ENCODE results near the gene IRAK1. TPM values are rescaled to one million over a fixed set of nuclear protein-coding genes. Genes with fewer than 3 reads are reported as not detected.

Gene IRAK1
- total RNA-seq (10 to 100 TPM; 33.2 to 53.2 (median 43.0) TPM), polyA plus RNA-seq (28.2 TPM)
- long read RNA-seq, donor 1, transcript IRAK1-203 (14 exons, 3,666 nt): major isoform, 73 of 158 reads
- long read RNA-seq, donor 1, transcript IRAK1-204 (14 exons, 2,049 nt): minor isoform, 10 of 158 reads
- long read RNA-seq, donor 1, partial matches to known transcripts: 59 of 158 reads
- long read RNA-seq, donor 1, other reads (novel, unspliced or antisense): 14 of 158 reads
- long read RNA-seq, donor 2, transcript IRAK1-203 (14 exons, 3,666 nt): major isoform, 46 of 89 reads
- long read RNA-seq, donor 2, transcript IRAK1-204 (14 exons, 2,049 nt): minor isoform, 6 of 89 reads
- long read RNA-seq, donor 2, partial matches to known transcripts: 24 of 89 reads
- long read RNA-seq, donor 2, other reads (novel, unspliced or antisense): 8 of 89 reads
- long read RNA-seq, donor 3, transcript IRAK1-203 (14 exons, 3,666 nt): major isoform, 18 of 106 reads
- long read RNA-seq, donor 3, partial matches to known transcripts: 72 of 106 reads
- long read RNA-seq, donor 3, other reads (novel, unspliced or antisense): 14 of 106 reads
- long read RNA-seq, donor 4, transcript IRAK1-204 (14 exons, 2,049 nt): minor isoform, 5 of 58 reads
- long read RNA-seq, donor 4, transcript IRAK1-203 (14 exons, 3,666 nt): major isoform, 25 of 58 reads
- long read RNA-seq, donor 4, partial matches to known transcripts: 17 of 58 reads
- long read RNA-seq, donor 4, other reads (novel, unspliced or antisense): 9 of 58 reads

DNA sequence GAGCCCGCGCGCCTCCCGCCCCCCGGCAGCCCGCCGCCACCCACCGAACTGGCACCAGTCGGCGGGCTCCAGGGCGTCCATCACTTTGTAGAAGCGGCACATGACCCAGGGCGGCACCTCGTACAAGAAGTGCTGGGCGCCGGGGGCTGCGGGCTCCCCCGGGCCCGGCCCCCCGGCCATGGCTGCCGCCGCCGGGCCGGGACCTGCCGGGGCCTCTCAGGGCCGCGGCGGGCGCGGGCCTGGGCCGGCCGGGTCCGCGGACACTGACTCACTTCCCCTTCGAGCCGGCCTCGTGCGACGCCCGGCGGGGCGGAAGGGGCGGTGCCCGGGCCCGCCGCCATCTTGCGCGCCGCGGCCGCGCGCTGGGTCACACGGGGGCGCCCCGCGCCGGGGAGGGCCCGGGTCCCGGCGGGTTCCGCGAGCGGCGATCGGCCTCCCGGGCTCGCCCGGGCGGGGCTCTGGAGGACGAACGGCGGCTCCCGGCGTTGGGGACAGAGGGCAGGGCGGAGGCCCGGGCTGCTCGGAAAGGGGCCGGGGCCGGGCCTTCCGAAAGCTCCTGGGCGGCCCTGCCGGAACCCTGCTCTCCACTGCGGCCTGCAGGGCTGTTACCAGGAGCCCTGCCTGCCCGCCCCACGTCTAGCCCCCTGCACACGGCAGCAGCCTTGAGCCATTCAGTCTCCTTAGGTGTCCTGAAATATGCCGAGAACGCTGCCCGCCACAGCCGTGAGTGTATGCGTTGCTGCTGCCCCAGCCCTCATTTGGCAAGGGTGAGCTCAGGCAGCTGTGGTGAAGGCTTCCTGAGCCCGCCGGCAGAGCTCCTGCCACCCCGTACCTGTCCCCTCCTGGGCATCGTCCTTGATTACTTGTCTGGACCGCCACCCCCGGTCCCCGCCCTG, at the start of gene IRAK1:
Gene IRAK1, minus strand, starts transcription at position 270 of the 896 bp plus-strand sequence. Its CDS starts 90 bp downstream, at position 180.
- ATAC-seq (peak; percentile 77 to 85), DNase-seq (peak; percentile 56 to 88 (median 84))
- Histone ChIP-seq H3K4me1 (ENCODE audit: control insufficient read depth, insufficient read depth, low read length) (peaks cover 2% of the 10 kb centered on the region), H3K27ac (ENCODE audit: low read length) (peak within 1 kb of the TSS; percentile 53), H3K27me3 (ENCODE audit: control insufficient read depth, insufficient read depth) (no peaks in the 10 kb centered on the region), H3K4me3 (ENCODE audit: low read length) (peak within 1 kb of the TSS; percentile 81), H3K9me3 (ENCODE audit: control insufficient read depth, low read length) (no peaks in the 10 kb centered on the region)
- WGBS: under 1% methylated on average over 96 of the region's 99 CpGs
- intact Hi-C loops (cut with DNase I): no loop called here

DNA sequence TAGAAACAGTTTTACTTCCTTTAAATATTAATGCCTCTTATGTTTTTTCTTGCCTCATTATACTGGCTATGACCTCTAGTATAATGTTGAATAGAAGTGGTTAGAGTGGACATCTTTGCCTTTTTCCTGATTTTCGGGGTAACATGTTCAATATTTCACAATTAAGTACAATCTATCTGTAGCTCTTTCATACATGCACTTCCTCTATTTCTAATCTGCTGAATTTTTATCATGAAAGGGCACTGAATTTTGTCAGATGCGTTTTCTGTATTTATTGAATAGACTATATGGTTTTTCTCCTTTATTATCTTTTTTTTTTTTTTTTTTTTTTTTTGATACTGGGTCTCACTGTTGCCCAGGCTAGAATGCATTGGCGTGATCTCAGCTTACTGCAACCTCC, 48.9 kb upstream of the IRAK1 start:
- H3K4me3 ChIP-seq (ENCODE audit: low read length): no peak overlapping the region
- peaks cover 11% of the 10 kb centered on the region for H3K4me1 ChIP-seq (ENCODE audit: control insufficient read depth, insufficient read depth, low read length)
- H3K27ac ChIP-seq (ENCODE audit: low read length): no peak overlapping the region
- no peaks in the 10 kb centered on the region for H3K27me3 ChIP-seq (ENCODE audit: control insufficient read depth, insufficient read depth)
- H3K9me3 ChIP-seq (ENCODE audit: control insufficient read depth, low read length): no peaks in the 10 kb centered on the region
- WGBS: 95% methylated on average over 3 of the region's 3 CpGs
- intact Hi-C loops (cut with DNase I): no loop called here
- DNase-seq (no peak), ATAC-seq (no peak)

DNA sequence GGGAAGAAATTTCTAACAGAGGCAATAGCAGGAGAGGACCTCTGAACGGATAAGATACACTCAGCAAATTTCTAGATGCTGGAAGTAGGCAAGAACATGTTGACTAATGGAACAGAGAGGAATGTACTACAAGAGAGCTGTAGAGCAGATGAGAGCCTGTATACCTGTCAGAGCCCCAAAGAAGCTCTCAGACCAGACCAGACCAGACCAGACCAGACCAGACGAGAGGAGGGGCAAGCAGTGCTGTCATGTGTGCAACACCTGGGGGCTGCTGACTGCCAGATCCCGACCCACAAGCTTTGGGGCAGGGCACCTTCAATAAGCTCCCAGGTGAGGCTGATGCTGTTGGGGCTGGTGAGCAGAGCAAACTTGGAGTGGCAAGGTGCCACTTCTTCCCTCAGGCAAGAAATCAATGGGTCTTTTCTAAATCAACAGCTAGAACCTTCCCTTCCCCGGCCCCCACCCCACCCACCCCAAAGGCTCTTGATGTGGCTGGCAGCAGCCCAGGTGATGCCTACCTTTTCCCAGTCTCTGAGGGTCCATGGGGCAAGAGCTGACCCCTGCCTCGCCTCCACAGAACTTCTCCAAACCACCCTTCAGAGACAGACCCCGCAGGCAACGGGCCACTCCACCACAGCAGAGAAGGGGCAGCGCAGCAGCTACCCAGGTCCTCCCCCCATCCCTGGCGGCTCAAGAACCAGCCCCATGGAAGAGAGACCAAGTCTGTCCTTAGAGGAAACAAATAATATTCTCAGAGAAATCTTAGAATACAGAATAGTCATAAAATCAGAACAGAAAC, 45.1 kb upstream of the IRAK1 start:
- ATAC-seq (no peak), DNase-seq (no peak)
- H3K4me3 ChIP-seq (ENCODE audit: low read length): no peak overlapping the region
- peaks cover 20% of the 10 kb centered on the region for H3K4me1 ChIP-seq (ENCODE audit: control insufficient read depth, insufficient read depth, low read length)
- 81% methylated on average over 9 of the region's 9 CpGs for WGBS
- no peaks in the 10 kb centered on the region for H3K27me3 ChIP-seq (ENCODE audit: control insufficient read depth, insufficient read depth)
- H3K27ac ChIP-seq (ENCODE audit: low read length): no peak overlapping the region
- intact Hi-C loops (cut with DNase I): no loop called here
- no peaks in the 10 kb centered on the region for H3K9me3 ChIP-seq (ENCODE audit: control insufficient read depth, low read length)

DNA sequence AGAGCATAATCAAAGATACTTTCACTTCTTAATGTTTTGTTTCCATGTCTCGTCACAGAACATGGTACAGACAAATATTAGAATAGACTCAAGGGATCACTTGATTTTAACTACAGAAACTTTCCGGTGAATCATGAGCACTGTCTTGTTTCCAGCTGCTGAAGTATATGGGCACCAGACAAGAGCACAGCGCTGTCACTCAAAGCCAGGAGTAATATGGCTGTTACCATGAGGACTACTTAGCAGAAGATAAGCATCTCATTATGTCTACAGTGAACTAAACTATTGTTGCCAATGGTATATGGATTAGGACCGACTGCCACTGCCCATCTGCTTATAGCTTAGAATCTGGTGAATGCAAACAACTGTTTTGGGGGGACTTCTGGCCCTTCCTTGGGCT, 43.5 kb upstream of the IRAK1 start:
- H3K27me3 ChIP-seq (ENCODE audit: control insufficient read depth, insufficient read depth): no peaks in the 10 kb centered on the region
- ATAC-seq (no peak), DNase-seq (no peak)
- H3K9me3 ChIP-seq (ENCODE audit: control insufficient read depth, low read length): no peaks in the 10 kb centered on the region
- intact Hi-C loops (cut with DNase I): no loop called here
- no peak overlapping the region for H3K4me3 ChIP-seq (ENCODE audit: low read length)
- 64% methylated on average over 4 of the region's 4 CpGs for WGBS
- no peak overlapping the region for H3K27ac ChIP-seq (ENCODE audit: low read length)
- H3K4me1 ChIP-seq (ENCODE audit: control insufficient read depth, insufficient read depth, low read length): peaks cover 24% of the 10 kb centered on the region

DNA sequence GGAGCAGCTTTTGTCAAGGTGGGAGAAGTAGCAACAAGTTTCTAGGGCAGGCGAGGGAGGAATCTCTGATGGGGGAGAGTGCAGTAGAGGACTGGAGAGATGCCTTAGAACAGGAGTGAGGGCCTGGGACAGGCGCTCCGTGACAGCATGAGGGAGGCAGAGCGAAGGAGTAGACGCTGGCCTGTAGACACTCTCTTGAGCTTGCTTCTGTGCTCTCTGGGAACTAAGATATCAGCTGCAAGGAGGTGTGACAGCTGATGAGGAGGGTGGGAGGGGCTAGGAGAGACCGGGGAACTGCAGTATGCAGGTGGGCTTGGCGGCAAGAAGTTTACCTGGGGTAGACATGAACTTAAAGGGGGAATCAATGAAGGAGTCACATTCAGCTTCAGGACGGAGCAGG, 42.1 kb upstream of the IRAK1 start:
- ATAC-seq: no peak

DNA sequence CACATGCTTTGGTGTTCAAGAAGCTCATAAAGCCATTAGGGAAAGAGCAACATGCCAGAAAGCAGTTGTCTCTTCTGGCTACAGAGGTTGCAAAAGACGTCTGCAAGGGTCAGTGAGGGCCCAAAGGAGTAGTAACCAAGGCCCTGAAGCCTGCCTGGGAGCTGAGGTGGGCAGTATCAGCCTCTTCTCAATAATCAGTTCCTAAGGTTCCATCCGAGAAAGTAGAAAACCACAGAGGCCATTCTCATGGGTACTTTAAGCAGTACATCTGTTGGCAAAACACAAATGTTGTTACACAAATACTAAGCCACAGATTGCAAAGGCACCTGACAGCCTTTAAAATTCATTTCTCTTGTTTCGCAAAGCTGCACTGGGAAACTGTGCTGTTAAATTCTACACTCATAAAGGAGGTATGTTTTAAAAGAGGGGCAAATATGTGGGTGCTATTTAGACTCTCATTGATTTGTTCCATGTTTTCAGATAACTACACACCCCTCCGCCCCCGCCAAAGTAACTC, 40.1 kb upstream of the IRAK1 start:
- no peak overlapping the region for H3K27ac ChIP-seq (ENCODE audit: low read length)
- H3K4me1 ChIP-seq (ENCODE audit: control insufficient read depth, insufficient read depth, low read length): peaks cover 21% of the 10 kb centered on the region
- ATAC-seq (no peak), DNase-seq (no peak)
- no peak overlapping the region for H3K4me3 ChIP-seq (ENCODE audit: low read length)
- intact Hi-C loops (cut with DNase I): no loop called here
- no peaks in the 10 kb centered on the region for H3K27me3 ChIP-seq (ENCODE audit: control insufficient read depth, insufficient read depth)
- H3K9me3 ChIP-seq (ENCODE audit: control insufficient read depth, low read length): no peaks in the 10 kb centered on the region
- WGBS: 73% methylated on average over 5 of the region's 5 CpGs

More for the DNA sequence above, 42.1 kb upstream of the IRAK1 start:
- intact Hi-C loops (cut with DNase I): no loop called here
- H3K4me1 ChIP-seq (ENCODE audit: control insufficient read depth, insufficient read depth, low read length): peaks cover 21% of the 10 kb centered on the region
- WGBS: 67% methylated on average over 8 of the region's 8 CpGs
- no peaks in the 10 kb centered on the region for H3K9me3 ChIP-seq (ENCODE audit: control insufficient read depth, low read length)
- DNase-seq: no peak
- H3K27ac ChIP-seq (ENCODE audit: low read length): no peak overlapping the region
- no peak overlapping the region for H3K4me3 ChIP-seq (ENCODE audit: low read length)
- H3K27me3 ChIP-seq (ENCODE audit: control insufficient read depth, insufficient read depth): no peaks in the 10 kb centered on the region

DNA sequence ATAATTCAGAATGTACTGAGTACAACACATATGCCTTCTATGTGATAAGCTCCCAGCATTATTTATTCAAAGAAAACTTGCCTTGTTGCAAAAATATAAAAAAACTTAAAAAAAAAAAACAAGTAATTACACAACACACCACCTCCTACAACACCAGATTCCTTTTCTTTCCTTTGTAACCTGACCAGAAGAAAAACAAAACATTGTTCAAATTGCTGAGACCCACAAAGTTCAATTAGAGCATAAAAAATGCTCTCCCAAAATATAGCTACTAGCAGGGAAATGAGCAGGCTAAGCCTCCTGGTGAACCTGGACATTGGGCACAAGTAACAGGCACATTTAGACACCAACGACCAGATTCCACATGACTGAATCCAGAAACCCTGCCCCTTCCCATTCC, 39.5 kb upstream of the IRAK1 start:
- peaks cover 18% of the 10 kb centered on the region for H3K4me1 ChIP-seq (ENCODE audit: control insufficient read depth, insufficient read depth, low read length)
- H3K9me3 ChIP-seq (ENCODE audit: control insufficient read depth, low read length): no peaks in the 10 kb centered on the region
- DNase-seq (no peak), ATAC-seq (no peak)
- H3K27me3 ChIP-seq (ENCODE audit: control insufficient read depth, insufficient read depth): no peaks in the 10 kb centered on the region
- no peak overlapping the region for H3K27ac ChIP-seq (ENCODE audit: low read length)
- 6% methylated on average over 1 of the region's 1 CpG for WGBS
- no peak overlapping the region for H3K4me3 ChIP-seq (ENCODE audit: low read length)
- intact Hi-C loops (cut with DNase I): no loop called here

DNA sequence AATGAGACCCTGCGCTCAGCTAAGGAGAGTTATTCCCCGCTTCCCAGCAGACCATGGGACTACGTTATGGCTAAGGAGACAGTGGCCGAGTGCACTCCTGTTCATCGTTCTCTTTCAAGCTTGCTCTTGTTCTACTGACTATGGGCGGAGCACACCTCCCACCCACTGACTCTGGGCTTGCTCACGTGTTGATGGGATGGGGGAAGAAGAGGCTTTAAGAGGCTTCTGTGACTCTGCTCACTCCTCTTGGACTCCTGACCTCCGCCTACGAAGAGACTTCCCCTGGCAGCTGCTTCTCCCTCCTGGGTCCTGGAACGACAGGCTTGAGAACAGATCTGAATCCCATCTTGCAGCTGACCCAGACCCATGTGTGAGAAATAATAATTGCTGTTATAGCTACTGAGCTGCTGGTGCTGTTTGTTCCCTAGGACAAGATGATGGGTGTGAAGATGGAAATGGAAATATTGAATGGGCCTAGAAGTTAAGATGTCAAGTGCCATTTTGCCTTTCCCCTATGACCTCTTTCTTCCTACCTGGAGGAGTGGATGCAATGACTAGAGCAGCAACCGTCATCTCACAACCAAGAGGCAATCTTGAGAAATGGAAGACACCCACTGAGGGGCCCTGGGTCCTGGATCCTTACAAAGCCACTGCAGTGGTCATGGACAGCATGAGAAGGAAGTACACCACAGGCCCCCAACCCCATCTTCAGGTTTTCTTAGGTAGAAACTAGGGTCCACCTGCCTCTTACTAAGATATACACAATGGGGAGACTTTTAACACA, 38.7 kb upstream of the IRAK1 start:
- no peak overlapping the region for H3K4me3 ChIP-seq (ENCODE audit: low read length)
- WGBS: 73% methylated on average over 11 of the region's 11 CpGs
- peak overlapping the region; percentile 4 for H3K27ac ChIP-seq (ENCODE audit: low read length)
- no peak for DNase-seq
- intact Hi-C loops (cut with DNase I): no loop called here
- H3K27me3 ChIP-seq (ENCODE audit: control insufficient read depth, insufficient read depth): no peaks in the 10 kb centered on the region
- ATAC-seq: peak in 1 of 2 donors; percentile 18
- H3K9me3 ChIP-seq (ENCODE audit: control insufficient read depth, low read length): no peaks in the 10 kb centered on the region
- H3K4me1 ChIP-seq (ENCODE audit: control insufficient read depth, insufficient read depth, low read length): peaks cover 16% of the 10 kb centered on the region

DNA sequence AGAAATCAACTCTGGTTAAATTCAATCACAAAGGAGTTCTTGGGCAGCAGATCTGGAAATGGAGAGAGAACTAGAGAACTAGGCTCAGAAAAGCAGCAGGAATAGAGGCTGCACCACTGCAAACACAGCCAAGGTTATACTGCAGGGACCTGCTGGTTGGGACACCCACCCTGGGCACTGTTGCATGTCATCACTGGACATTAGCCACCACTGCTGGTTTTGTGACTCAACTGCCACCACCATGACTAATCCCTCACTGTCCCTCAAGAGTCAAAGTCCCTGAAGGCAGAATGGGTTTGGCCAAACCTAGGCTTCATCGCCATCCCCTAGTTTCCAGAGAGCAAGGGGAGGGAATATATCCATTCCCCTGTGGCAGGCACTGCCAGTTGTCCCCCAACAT, 38.1 kb upstream of the IRAK1 start:
- ATAC-seq (no peak), DNase-seq (no peak)
- H3K27ac ChIP-seq (ENCODE audit: low read length): no peak overlapping the region
- peaks cover 16% of the 10 kb centered on the region for H3K4me1 ChIP-seq (ENCODE audit: control insufficient read depth, insufficient read depth, low read length)
- no peak overlapping the region for H3K4me3 ChIP-seq (ENCODE audit: low read length)
- no peaks in the 10 kb centered on the region for H3K9me3 ChIP-seq (ENCODE audit: control insufficient read depth, low read length)
- WGBS: 95% methylated on average over 1 of the region's 1 CpG
- intact Hi-C loops (cut with DNase I): no loop called here
- no peaks in the 10 kb centered on the region for H3K27me3 ChIP-seq (ENCODE audit: control insufficient read depth, insufficient read depth)

Data from right cardiac atrium (tissue), 5 donors.